ENCODE results near the gene DUS3L.
A peak's percentile ranks its signal among the peaks of the same experiment; 100 is the strongest.

Gene DUS3L

DNA sequence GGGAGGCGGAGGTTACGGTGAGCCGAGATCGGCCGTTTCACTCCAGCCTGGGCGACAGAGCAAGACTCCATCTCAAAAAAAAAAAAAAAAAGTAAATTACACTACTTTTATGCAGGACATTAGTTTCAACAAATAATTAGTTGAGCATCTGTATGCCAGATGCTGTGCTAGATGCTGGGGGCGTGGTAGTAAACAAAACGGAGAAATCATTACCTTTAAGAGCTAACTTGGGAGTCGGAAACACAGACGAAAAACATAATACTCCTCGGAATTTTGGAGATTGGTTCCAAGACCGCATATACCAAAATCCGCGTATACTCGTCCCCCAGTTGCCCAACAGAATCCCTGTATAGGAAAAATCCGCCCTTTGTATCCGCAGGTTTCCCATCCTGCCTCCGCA lies 1.3 kb upstream of the DUS3L start:
- no peaks in the 10 kb centered on the region for H3K27me3 ChIP-seq
- H3K4me3 ChIP-seq (ENCODE audit: low read depth in 1 of 2, low read length in 1 of 2) = no peak overlapping the region
- no peak overlapping the region for H3K27ac ChIP-seq
- no peaks in the 10 kb centered on the region for H3K9me3 ChIP-seq
- peaks cover 23% of the 10 kb centered on the region for H3K36me3 ChIP-seq
- H3K4me1 ChIP-seq (ENCODE audit: control insufficient read depth in 1 of 2, insufficient read depth in 1 of 2, low read depth in 1 of 2, low read length in 1 of 2) = peaks cover 13 to 14% of the 10 kb centered on the region in 2 experiments
- TF ChIP-seq, protein P1, sequence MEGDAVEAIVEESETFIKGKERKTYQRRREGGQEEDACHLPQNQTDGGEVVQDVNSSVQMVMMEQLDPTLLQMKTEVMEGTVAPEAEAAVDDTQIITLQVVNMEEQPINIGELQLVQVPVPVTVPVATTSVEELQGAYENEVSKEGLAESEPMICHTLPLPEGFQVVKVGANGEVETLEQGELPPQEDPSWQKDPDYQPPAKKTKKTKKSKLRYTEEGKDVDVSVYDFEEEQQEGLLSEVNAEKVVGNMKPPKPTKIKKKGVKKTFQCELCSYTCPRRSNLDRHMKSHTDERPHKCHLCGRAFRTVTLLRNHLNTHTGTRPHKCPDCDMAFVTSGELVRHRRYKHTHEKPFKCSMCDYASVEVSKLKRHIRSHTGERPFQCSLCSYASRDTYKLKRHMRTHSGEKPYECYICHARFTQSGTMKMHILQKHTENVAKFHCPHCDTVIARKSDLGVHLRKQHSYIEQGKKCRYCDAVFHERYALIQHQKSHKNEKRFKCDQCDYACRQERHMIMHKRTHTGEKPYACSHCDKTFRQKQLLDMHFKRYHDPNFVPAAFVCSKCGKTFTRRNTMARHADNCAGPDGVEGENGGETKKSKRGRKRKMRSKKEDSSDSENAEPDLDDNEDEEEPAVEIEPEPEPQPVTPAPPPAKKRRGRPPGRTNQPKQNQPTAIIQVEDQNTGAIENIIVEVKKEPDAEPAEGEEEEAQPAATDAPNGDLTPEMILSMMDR (IDR thresholded peaks at IDR 0.05) = no peak

DNA sequence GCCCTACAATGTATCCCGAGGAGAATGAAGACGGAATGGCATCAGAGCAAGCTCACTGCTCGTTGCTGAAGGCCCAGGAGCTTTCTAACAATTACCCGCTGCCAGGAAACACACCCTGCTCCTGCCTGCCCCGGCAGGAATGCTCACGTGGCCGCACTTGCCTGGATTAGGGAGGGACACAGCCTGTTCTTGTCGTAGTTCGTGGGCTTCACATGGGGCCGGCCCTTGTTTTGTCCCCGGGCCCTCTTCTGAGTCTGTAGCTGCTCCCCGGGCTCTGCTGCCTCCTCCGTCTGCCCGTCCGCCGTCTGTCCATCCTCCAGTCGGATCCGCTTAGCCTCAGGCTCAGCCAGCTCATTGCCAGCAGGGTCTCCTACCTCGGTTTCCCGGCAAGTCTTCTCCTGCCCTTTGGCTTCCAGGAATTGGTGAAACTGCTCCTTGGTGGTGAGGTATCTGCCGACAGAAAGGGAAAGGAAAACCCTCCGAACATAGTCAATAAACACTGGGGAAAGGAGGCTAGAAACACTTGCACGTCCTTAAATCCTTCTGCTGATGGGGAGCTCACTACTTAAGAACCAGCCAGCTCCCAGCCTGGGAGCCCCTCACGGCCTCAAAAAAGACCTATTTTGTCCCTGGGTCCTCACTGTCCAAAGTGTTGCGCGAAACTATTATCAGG lies 941 bp downstream of the DUS3L start:
- peaks cover 13 to 14% of the 10 kb centered on the region in 2 experiments for H3K4me1 ChIP-seq (ENCODE audit: control insufficient read depth in 1 of 2, insufficient read depth in 1 of 2, low read depth in 1 of 2, low read length in 1 of 2)
- H3K36me3 ChIP-seq = peaks cover 45% of the 10 kb centered on the region
- peak overlapping the region; percentile 97 for H3K4me3 ChIP-seq (ENCODE audit: low read depth in 1 of 2, low read length in 1 of 2)
- H3K27ac ChIP-seq = peak overlapping the region; percentile 92
- no peaks in the 10 kb centered on the region for H3K9me3 ChIP-seq
- TF ChIP-seq, protein P1 (IDR thresholded peaks at IDR 0.05) = no peak
- H3K27me3 ChIP-seq = no peaks in the 10 kb centered on the region

DNA sequence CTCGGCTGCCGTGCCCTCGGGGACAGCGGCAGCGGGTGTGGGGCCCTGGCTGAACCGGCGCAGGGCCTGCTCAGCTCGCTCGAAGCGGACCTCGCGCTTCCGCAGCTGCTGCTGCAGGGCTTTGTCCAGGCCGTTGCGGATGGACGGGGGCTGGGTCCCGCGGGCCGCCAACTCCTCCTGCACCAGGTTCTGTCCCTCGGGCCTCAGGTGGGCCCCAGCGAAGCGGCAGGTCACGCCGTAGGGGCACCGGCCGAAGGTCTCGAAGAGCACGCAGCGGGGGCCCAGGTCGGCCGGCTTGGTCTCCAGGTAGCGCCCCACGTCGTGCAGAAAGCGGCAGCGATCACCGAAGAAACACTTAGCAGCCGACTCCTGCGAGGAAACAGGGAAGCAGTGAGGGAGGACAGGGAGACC lies 1.6 kb downstream of the DUS3L start:
- Histone ChIP-seq H3K36me3 (peaks cover 52% of the 10 kb centered on the region), H3K4me3 (ENCODE audit: low read depth in 1 of 2, low read length in 1 of 2) (no peak overlapping the region), H3K9me3 (no peaks in the 10 kb centered on the region), H3K4me1 (ENCODE audit: control insufficient read depth in 1 of 2, insufficient read depth in 1 of 2, low read depth in 1 of 2, low read length in 1 of 2) (peaks cover 10 to 14% of the 10 kb centered on the region in 2 experiments), H3K27ac (no peak overlapping the region), H3K27me3 (no peaks in the 10 kb centered on the region)
- TF ChIP-seq, protein P1 (IDR thresholded peaks at IDR 0.05) = no peak

DNA sequence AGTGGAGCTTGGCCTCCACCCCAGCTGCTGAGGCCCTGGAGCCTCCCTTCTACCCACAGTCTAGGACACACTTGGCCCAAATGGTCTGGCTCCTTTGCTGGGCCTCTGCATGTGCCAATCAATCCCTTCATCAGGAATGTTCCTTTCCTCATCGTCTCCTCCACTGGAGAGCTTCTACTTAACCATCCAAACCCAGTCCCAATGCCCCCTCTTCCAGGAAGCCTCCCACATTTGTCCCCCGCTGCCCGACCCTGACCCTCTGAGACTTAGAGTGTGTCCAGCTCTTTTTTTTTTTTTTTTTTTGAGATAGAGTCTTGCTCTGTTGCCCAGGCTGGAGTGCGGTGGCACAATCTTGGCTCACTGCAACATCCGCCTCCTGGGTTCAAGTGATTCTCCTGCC lies 2.5 kb downstream of the DUS3L start:
- Histone ChIP-seq H3K27me3 (no peaks in the 10 kb centered on the region), H3K27ac (no peak overlapping the region), H3K4me1 (ENCODE audit: control insufficient read depth in 1 of 2, insufficient read depth in 1 of 2, low read depth in 1 of 2, low read length in 1 of 2) (peaks cover 6 to 14% of the 10 kb centered on the region in 2 experiments), H3K36me3 (peaks cover 61% of the 10 kb centered on the region), H3K9me3 (no peaks in the 10 kb centered on the region), H3K4me3 (ENCODE audit: low read depth in 1 of 2, low read length in 1 of 2) (no peak overlapping the region)
- TF ChIP-seq, protein P1 (IDR thresholded peaks at IDR 0.05) = no peak

DNA sequence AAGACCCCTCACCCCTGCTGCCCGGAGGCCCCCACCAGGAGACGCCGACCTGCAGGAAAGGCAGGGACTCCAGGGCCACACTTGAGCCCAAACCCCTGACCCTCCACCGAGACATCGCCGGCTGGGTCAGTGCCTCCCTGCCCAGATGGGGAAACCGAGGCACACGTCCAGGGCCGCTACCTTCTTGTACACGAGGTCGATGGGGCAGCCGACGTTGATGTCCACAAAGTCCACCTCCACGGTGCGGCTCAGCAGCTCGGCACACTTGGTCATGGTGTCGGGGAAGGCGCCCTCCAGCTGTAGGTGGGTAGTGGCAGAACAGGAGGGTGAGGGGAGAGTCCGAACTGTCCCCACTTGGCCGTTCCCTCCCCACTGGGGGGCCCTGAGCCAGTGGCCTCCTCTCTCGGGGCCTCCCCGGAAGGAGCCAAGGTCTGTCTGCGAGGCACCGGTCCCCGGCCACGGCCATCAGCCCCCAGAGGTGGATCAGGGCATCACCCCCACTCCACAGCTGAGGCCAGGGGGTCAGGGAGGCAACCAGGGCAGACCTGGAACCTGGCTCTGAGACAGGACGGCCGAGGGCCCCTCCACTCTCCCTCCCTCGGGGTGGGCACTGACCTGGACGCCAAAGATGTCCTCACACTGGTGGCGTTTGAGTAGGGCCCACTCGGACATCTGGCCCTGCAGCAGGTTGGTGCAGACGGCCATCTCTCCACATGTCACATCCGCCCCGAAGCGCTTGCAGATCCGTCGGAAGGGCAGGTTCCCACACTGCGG lies 3.4 kb downstream of the DUS3L start:
- no peak overlapping the region for H3K4me3 ChIP-seq (ENCODE audit: low read depth in 1 of 2, low read length in 1 of 2)
- H3K36me3 ChIP-seq = peaks cover 69% of the 10 kb centered on the region
- no peaks in the 10 kb centered on the region for H3K27me3 ChIP-seq
- TF ChIP-seq, protein P1 (IDR thresholded peaks at IDR 0.05) = no peak
- peaks cover 6 to 14% of the 10 kb centered on the region in 2 experiments for H3K4me1 ChIP-seq (ENCODE audit: control insufficient read depth in 1 of 2, insufficient read depth in 1 of 2, low read depth in 1 of 2, low read length in 1 of 2)
- no peak overlapping the region for H3K27ac ChIP-seq
- H3K9me3 ChIP-seq = no peaks in the 10 kb centered on the region
